ENCODE results near the gene DPH5. TPM values are rescaled to one million over a fixed set of nuclear protein-coding genes. Genes with fewer than 3 reads are reported as not detected.

The DPH5 gene
- total RNA-seq, 1 experiment from 2014 or later: 23.8 TPM

DNA sequence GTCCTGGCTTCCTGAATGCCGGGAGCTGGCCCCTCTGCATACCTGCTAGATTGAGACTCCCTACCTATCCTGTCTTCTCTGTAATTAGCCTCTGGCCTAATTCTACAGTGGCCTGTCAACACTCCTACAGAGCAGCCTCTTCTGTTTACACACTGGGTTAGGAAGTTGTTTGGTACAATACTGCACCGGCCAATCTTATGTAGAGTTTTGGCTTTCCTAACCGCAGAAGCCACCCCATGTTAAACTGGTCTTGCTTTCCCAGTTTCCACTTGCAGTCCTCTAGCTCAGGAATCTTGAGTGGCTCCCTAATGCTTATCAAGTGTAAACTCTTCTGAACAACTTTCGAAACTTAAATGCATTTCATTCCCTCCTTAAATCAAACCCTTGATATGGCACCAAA is 42.8 kb downstream of the DPH5 start:
- no TSS peak for BruUV-seq (replicated peaks)
- no peaks in the 10 kb centered on the region for H3K9me3 Mint-ChIP-seq (ENCODE audit: unreplicated experiment)
- H3K4me1 Mint-ChIP-seq (ENCODE audit: low read depth, unreplicated experiment): no peaks in the 10 kb centered on the region
- Histone ChIP-seq H3K4me3 (ENCODE audit: low read depth, low read length) (no peak overlapping the region), H3K27me3 (replicated peaks; ENCODE audit: control insufficient read depth, insufficient read depth, low read length) (no peaks in the 10 kb centered on the region), H3K36me3 (ENCODE audit: control insufficient read depth, insufficient read depth, low read length) (no peaks in the 10 kb centered on the region), H3K9me3 (no peaks in the 10 kb centered on the region), H3K4me1 (no peaks in the 10 kb centered on the region)
- ChIA-PET CTCF (no interaction called here), POLR2A (no interaction called here)
- no peaks in the 10 kb centered on the region for H3K27me3 Mint-ChIP-seq (ENCODE audit: insufficient read depth, unreplicated experiment)
- no peak overlapping the region for H3K27ac Mint-ChIP-seq (ENCODE audit: unreplicated experiment)
- intact Hi-C loops (cut with micrococcal nuclease; ENCODE audit: unreplicated experiment): no loop called here
- H3K4me3 Mint-ChIP-seq (ENCODE audit: unreplicated experiment): no peak overlapping the region
- no peak for DNase-seq
- TF ChIP-seq, protein P1, sequence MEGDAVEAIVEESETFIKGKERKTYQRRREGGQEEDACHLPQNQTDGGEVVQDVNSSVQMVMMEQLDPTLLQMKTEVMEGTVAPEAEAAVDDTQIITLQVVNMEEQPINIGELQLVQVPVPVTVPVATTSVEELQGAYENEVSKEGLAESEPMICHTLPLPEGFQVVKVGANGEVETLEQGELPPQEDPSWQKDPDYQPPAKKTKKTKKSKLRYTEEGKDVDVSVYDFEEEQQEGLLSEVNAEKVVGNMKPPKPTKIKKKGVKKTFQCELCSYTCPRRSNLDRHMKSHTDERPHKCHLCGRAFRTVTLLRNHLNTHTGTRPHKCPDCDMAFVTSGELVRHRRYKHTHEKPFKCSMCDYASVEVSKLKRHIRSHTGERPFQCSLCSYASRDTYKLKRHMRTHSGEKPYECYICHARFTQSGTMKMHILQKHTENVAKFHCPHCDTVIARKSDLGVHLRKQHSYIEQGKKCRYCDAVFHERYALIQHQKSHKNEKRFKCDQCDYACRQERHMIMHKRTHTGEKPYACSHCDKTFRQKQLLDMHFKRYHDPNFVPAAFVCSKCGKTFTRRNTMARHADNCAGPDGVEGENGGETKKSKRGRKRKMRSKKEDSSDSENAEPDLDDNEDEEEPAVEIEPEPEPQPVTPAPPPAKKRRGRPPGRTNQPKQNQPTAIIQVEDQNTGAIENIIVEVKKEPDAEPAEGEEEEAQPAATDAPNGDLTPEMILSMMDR (IDR thresholded peaks at IDR 0.05; ENCODE audit: insufficient read depth in 1 of 2, low read depth in 1 of 2, low read length in 1 of 2, severe bottlenecking in 1 of 2, unreplicated experiment in 1 of 2): no peak
- peaks cover 9% of the 10 kb centered on the region for H3K36me3 Mint-ChIP-seq (ENCODE audit: insufficient read depth, unreplicated experiment)

DNA sequence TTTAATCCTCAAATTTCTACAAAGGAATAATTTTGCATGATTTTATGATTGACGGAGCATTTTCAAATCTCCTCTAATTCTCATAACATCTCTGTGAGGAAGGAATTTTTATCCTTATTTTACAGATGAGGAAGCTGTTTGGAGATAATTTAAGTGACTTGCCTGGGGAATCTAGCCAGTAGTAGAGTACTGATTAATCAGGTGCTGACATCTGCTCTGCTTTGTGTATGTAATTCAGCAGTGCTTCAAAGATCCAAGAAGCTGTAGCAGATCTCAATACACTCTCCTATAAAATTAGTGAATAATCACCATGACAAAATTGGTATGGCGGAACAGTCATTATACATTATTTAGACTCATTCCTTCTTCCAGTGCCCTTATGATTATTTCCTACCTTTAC is 46.0 kb downstream of the DPH5 start:
- H3K4me3 Mint-ChIP-seq (ENCODE audit: unreplicated experiment): no peak overlapping the region
- H3K27me3 ChIP-seq (replicated peaks; ENCODE audit: control insufficient read depth, insufficient read depth, low read length): no peaks in the 10 kb centered on the region

DNA sequence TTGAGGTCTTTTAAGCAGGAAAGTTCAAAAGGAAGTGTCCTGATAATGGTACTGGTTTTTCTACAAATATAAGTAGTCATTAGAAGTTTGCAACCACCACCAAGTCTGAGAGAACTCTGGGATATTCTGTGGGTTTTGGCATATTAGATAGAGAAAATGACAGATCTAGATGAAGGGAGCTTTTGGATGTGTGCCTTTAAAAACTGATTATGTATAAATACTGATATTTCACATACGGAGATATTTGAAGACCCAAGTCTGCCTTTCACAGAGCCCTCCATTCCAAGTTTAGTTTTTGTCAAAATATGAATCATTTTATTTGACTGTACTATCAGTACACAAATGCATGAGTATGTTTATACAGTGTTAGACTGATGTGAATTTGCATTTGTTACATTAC is 48.6 kb downstream of the DPH5 start:
- Mint-ChIP-seq H3K4me3 (ENCODE audit: unreplicated experiment) (no peak overlapping the region), H3K9me3 (ENCODE audit: unreplicated experiment) (no peaks in the 10 kb centered on the region), H3K27ac (ENCODE audit: unreplicated experiment) (no peak overlapping the region), H3K27me3 (ENCODE audit: insufficient read depth, unreplicated experiment) (no peaks in the 10 kb centered on the region), H3K4me1 (ENCODE audit: low read depth, unreplicated experiment) (no peaks in the 10 kb centered on the region), H3K36me3 (ENCODE audit: insufficient read depth, unreplicated experiment) (peaks cover 6% of the 10 kb centered on the region)
- ChIA-PET CTCF (no interaction called here), POLR2A (no interaction called here)
- TF ChIP-seq, protein P1 (IDR thresholded peaks at IDR 0.05; ENCODE audit: insufficient read depth in 1 of 2, low read depth in 1 of 2, low read length in 1 of 2, severe bottlenecking in 1 of 2, unreplicated experiment in 1 of 2): no peak
- DNase-seq: no peak
- Histone ChIP-seq H3K36me3 (ENCODE audit: control insufficient read depth, insufficient read depth, low read length) (no peaks in the 10 kb centered on the region), H3K9me3 (no peaks in the 10 kb centered on the region), H3K4me3 (ENCODE audit: low read depth, low read length) (no peak overlapping the region), H3K4me1 (no peaks in the 10 kb centered on the region), H3K27me3 (replicated peaks; ENCODE audit: control insufficient read depth, insufficient read depth, low read length) (no peaks in the 10 kb centered on the region)
- BruUV-seq (replicated peaks): no TSS peak
- intact Hi-C loops (cut with micrococcal nuclease; ENCODE audit: unreplicated experiment): no loop called here

More for the DNA sequence above, 46.0 kb downstream of the DPH5 start:
- intact Hi-C loops (cut with micrococcal nuclease; ENCODE audit: unreplicated experiment): no loop called here
- peaks cover 6% of the 10 kb centered on the region for H3K36me3 Mint-ChIP-seq (ENCODE audit: insufficient read depth, unreplicated experiment)
- BruUV-seq (replicated peaks): no TSS peak
- POLR2A ChIA-PET: no interaction called here
- Histone ChIP-seq H3K9me3 (no peaks in the 10 kb centered on the region), H3K36me3 (ENCODE audit: control insufficient read depth, insufficient read depth, low read length) (no peaks in the 10 kb centered on the region), H3K4me3 (ENCODE audit: low read depth, low read length) (no peak overlapping the region), H3K4me1 (no peaks in the 10 kb centered on the region)
- no peaks in the 10 kb centered on the region for H3K4me1 Mint-ChIP-seq (ENCODE audit: low read depth, unreplicated experiment)
- CTCF ChIA-PET: no interaction called here
- no peaks in the 10 kb centered on the region for H3K27me3 Mint-ChIP-seq (ENCODE audit: insufficient read depth, unreplicated experiment)
- TF ChIP-seq, protein P1 (IDR thresholded peaks at IDR 0.05; ENCODE audit: insufficient read depth in 1 of 2, low read depth in 1 of 2, low read length in 1 of 2, severe bottlenecking in 1 of 2, unreplicated experiment in 1 of 2): no peak
- no peak for DNase-seq
- H3K9me3 Mint-ChIP-seq (ENCODE audit: unreplicated experiment): no peaks in the 10 kb centered on the region
- H3K27ac Mint-ChIP-seq (ENCODE audit: unreplicated experiment): no peak overlapping the region

All from Caco-2 (cell line).